ENCODE data around the gene SOX10.

The SOX10 gene

DNA sequence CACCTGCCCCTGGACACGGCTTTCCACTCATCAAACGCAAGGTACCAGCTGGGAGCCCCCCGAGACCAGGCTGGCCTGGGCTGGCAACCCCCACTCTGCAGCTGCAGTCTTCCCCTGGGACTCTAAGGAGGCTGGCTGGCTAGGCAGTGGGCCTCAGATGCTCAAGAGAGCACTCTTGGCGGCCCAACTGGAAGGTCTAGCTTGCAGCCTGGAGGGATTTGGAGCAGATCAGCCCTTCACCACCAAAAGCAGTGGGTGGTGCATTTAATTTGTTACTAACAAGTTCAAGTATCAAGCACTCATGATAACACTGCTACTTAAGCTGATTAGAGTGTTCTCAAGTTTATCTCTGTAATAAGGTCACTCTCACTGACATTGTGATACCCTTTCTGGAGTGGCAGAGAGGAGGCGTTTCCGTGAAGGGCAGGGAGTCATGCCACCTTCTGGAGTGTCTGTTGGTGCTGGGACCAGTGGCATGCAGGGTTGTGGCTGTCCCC lies 52.4 kb downstream of the SOX10 start:
- DNase-seq (ENCODE audit: low read depth in 2 of 3, low spot score in 1 of 3) = no peak

DNA sequence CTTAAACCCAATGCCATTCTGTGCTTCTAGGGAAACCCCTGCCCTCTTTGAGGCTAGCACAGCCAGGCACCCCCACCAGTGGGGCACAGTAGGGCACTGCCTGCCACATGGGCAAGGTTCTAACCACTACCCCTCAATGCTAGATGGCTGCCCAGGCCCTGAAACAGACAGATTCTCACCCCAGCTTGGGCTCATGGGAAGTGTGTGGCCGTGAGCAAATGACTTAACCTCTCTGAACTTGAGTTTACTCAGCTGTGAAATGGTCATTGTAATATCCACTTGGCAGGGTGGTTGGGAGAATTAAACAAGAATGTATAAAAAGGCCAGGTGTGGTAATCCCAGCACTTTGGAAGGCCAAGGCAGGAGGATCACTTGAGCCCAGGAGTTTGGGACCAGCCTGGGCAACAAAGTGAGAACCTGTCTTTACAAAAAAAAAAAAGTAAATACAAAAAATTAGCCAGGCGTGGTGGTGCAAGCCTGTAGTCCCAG lies 53.4 kb downstream of the SOX10 start:
- no peak for DNase-seq (ENCODE audit: low read depth in 2 of 3, low spot score in 1 of 3)

DNA sequence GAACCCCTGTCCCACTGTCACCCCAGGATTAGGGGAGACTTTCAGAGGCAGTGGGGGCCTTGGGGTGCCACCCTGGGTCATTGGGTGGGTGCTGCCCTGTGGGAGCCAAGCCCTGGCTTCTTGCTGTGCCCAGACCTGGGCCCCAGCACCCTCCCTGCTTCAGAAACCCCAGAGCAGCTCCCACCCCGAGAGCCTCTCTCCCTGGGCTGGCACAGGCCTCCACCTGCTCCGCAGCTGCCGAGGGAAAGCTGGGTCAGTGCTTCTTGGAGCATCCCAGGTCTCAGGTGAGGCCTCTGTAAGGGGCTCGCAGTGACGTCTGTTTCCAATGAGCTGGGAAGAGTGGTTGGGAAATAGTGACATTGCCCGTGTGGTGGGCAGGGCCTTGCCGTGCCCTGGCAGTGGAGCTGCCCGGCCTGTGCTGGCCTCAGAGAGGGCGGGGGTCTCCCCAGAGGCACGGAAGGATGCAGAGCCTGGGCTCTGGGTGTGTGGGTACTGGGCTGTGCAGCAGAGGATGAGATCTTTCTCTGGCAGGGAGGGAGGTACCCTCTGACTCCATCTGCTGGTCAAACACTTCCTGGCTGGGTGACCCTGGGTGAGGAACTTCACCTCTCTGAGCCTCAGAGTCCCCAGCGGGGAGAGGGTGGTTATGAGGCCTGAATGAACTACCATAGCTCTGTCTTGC lies 53.9 kb downstream of the SOX10 start:
- DNase-seq (ENCODE audit: low read depth in 2 of 3, low spot score in 1 of 3) = no peak

DNA sequence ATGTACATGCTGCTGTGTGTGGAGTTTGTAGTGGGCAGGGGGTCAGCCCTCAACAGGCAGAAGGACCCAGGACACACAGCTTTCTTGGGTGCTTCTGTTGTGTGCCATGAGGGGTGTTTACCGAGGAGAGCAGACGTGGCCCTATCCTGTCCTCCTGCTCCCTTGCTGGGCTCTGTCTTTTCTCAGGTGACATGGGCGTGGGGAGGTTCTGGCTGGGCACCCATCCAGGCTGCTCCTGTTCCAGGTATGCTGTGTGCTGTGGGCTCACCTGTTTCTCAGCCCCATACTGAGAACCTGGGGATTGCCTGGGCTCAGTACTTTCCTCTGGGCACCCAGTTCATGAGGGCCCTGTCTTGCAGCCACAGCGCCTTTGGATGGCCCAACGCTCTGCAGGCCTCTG lies 55.0 kb downstream of the SOX10 start:
- DNase-seq (ENCODE audit: low read depth in 2 of 3, low spot score in 1 of 3) = no peak

DNA sequence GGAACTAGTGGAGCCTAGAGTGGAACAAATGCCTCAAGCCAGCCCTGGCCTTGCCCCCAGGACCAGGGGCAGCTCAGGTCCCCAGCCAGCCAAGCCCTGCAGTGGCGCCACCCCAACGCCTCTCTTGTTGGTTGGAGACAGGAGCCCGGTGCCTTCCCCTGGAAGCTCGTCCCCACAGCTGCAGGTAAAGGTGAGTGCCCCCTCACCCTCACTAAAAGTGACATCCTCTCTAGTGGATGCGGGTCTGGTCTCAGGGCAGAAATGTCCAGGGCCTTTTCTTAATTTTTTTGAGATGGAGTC lies 56.8 kb downstream of the SOX10 start:
- no peak for DNase-seq (ENCODE audit: low read depth in 2 of 3, low spot score in 1 of 3)

DNA sequence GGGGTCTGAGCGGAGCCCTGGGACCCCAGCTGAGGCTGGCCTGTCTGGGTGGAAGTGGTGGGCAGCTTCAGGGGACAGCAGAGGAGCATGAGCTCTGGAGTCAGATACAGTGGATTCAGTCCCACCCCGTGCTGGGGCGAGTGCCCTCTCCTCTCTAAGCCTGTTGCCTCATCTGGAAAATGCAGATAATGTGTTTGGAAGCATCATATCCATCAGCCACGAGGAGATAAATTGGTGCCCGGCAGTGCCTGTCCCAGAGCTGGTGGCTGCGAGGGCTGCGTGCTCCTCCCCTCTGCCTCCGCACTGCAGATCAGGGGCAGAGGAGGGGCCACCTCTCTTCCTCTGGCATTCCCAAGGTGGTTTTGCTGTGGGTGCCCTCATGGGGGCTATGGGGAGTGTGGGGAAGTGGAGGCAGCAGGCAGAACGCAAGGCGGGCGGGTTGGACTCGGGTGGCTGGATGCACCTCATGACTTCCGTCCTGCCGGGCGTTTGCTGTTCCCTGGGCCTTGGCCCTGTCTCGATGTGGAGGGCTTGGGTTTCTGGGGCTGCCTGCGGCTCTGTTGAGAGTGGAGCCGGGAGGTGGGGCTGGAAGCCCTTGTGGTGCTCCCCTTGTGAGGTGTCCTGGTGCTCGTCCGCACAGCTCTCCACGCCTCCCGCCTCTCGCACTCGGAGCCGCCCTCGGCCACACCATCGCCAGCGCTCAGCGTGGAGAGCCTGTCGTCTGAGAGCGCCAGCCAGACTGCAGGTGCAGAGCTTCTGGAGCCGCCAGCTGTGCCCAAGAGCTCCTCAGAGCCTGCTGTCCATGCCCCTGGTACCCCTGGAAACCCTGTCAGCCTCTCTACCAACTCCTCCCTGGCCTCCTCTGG lies 57.4 kb downstream of the SOX10 start:
- no peak for DNase-seq (ENCODE audit: low read depth in 2 of 3, low spot score in 1 of 3)

GRCh38 chr22:37926358-37926757 lies 58.0 kb downstream of the SOX10 start:
- no peak for DNase-seq (ENCODE audit: low read depth in 2 of 3, low spot score in 1 of 3)

GRCh38 chr22:37925767-37926166 lies 58.6 kb downstream of the SOX10 start:
- DNase-seq (ENCODE audit: low read depth in 2 of 3, low spot score in 1 of 3) = no peak

GRCh38 chr22:37925330-37925729 lies 59.0 kb downstream of the SOX10 start:
- no peak for DNase-seq (ENCODE audit: low read depth in 2 of 3, low spot score in 1 of 3)

GRCh38 chr22:37924386-37925065 lies 59.8 kb downstream of the SOX10 start:
- DNase-seq (ENCODE audit: low read depth in 2 of 3, low spot score in 1 of 3) = no peak

DNA sequence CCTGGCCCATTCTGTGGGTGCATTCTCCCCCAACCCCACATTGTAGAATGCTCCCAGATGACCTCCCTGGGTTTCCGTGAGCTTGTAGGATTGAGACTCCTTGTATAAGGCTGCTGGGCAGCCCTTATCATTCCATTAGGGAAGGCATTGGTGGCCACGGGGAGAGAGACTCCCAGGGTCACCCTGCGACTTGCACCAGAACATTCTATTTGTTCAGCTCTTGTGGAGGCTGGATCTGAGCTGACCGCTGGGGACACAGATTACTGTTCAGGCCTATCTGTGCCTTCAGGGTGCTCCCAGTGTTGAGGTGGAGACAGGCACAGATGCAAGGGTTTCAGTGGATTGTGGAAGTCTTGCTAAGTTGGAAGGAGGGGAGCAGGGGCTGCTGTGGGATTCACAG lies 60.4 kb downstream of the SOX10 start:
- no peak for DNase-seq (ENCODE audit: low read depth in 2 of 3, low spot score in 1 of 3)

Data from stimulated activated CD4-positive, alpha-beta T cell treated with anti-CD3 and anti-CD28 coated beads, Interleukin-12 subunit alpha, Interleukin-12 subunit beta, amount 100 ng/mL, for 48 hours (primary cell).